Panc1 (cell line): ENCODE data around the gene HNRNPU. TPM values are rescaled to one million over a fixed set of nuclear protein-coding genes. Genes with fewer than 3 reads are reported as not detected.

Source experiments
- ATAC-seq: fragments of 200-7000 bp; cut with Tn5 transposase; 2 replicates; pipeline ENCODE4 v1.9.1; 2020; ENCODE audit warnings: mild to moderate bottlenecking, moderate library complexity
- BruUV-seq: library from RNA; stranded (reverse); fragments of 400-500 nt; replicated peaks from 2 replicates; lab custom pipeline; 2021; lab: Mats Ljungman, UMichigan
- CTCF ChIA-PET: fragments of 300-600 bp; sonication (Branson Sonifier 250); formaldehyde crosslinking; loops from one replicate; lab custom pipeline; 2022; ENCODE audit warnings: antibody characterized with exemption; lab: Charles Lee
- POLR2A ChIA-PET: fragments of 300-600 bp; sonication (Branson Sonifier 250); formaldehyde crosslinking; loops from one replicate; lab custom pipeline; 2022; ENCODE audit warnings: antibody characterized with exemption; lab: Charles Lee
- DNase-seq: peaks from one replicate; pipeline ENCODE4 v3.0.0-alpha.2; 2010; ENCODE audit warnings: low read depth, low spot score
- H3K27ac ChIP-seq: 2 replicates; pipeline ENCODE4 v1.5.1; 2011; ENCODE audit warnings: mild to moderate bottlenecking, low read length, inconsistent platforms
- H3K27me3 ChIP-seq: fragments of 200-500 bp; sonication (Bioruptor generic); 2 replicates; pipeline ENCODE4 v1.6.0; 2014; ENCODE audit warnings: low read length, inconsistent platforms; ENCODE audit not compliant: control insufficient read depth, insufficient read depth
- H3K36me3 ChIP-seq: fragments of 200-500 bp; sonication (Bioruptor generic); 2 replicates; pipeline ENCODE4 v1.5.1; 2014; ENCODE audit warnings: inconsistent platforms, mild to moderate bottlenecking, low read length, moderate library complexity; ENCODE audit not compliant: control insufficient read depth, insufficient read depth
- H3K4me1 ChIP-seq: 2 replicates; pipeline ENCODE4 v1.5.1; 2011; ENCODE audit warnings: inconsistent platforms, mild to moderate bottlenecking, low read length, moderate library complexity; ENCODE audit not compliant: control insufficient read depth, insufficient read depth
- H3K4me3 ChIP-seq, 2 experiments: 2 replicates each; pipeline ENCODE4 v1.5.1; 2011 to 2012; ENCODE audit warnings: low read depth in 2 of 2, low read length in 2 of 2, mild to moderate bottlenecking in 2 of 2, inconsistent platforms in 1 of 2, moderate library complexity in 1 of 2
- H3K9me3 ChIP-seq: fragments of 200-500 bp; sonication (Bioruptor generic); 2 replicates; pipeline ENCODE4 v1.5.1; 2014; ENCODE audit warnings: low read depth, mild to moderate bottlenecking, inconsistent platforms, low read length, moderate library complexity; ENCODE audit not compliant: control insufficient read depth, insufficient read depth
- POLR2AphosphoS5 ChIP-seq: IDR thresholded peaks from 2 replicates; pipeline ENCODE4 v1.6.1; 2012; ENCODE audit warnings: mild to moderate bottlenecking, low read depth, low read length, moderate library complexity
- REST ChIP-seq, 2 experiments: IDR thresholded peaks; 2 replicates each; pipeline ENCODE4 v1.6.1; 2011 to 2012; ENCODE audit warnings: low read depth in 2 of 2, control low read depth in 1 of 2, low read length in 1 of 2, mild to moderate bottlenecking in 1 of 2, moderate library complexity in 1 of 2; ENCODE audit not compliant: insufficient read depth in 1 of 2
- SIN3A ChIP-seq: IDR thresholded peaks from 2 replicates; pipeline ENCODE4 v1.6.1; 2012; ENCODE audit warnings: low read depth, mild to moderate bottlenecking, low read length, moderate library complexity, borderline replicate concordance; ENCODE audit not compliant: insufficient read depth
- TCF7L2 ChIP-seq: IDR thresholded peaks from 2 replicates; pipeline ENCODE4 v1.6.1; 2011; ENCODE audit warnings: mild to moderate bottlenecking, low read depth, low read length, inconsistent platforms
- in situ Hi-C: cut with HindIII; loops from 2 replicates; pipeline ENCODE4 v1.10.0; 2016; ENCODE audit warnings: low sequenced_read_pairs, low pct_unique_long_range_greater_than_20kb
- intact Hi-C: fragments of 100-400 bp; cut with micrococcal nuclease; formaldehyde crosslinking; loops from one replicate; pipeline ENCODE4 v1.10.0; 2022; ENCODE audit not compliant: unreplicated experiment
- total RNA-seq: library from RNA; stranded (reverse); gene quantifications from one replicate; pipeline ENCODE4 v1.2.1, GENCODE V29; 2021; ENCODE audit not compliant: unreplicated experiment
- TF ChIP-seq, protein P1 (sequence below): fragments of 450-650 bp; IDR thresholded peaks from 2 replicates; pipeline ENCODE4 v1.5.1; 2017; ENCODE audit warnings: mild to moderate bottlenecking

The HNRNPU gene
- total RNA-seq, 1 experiment from 2014 or later = 361 TPM

DNA sequence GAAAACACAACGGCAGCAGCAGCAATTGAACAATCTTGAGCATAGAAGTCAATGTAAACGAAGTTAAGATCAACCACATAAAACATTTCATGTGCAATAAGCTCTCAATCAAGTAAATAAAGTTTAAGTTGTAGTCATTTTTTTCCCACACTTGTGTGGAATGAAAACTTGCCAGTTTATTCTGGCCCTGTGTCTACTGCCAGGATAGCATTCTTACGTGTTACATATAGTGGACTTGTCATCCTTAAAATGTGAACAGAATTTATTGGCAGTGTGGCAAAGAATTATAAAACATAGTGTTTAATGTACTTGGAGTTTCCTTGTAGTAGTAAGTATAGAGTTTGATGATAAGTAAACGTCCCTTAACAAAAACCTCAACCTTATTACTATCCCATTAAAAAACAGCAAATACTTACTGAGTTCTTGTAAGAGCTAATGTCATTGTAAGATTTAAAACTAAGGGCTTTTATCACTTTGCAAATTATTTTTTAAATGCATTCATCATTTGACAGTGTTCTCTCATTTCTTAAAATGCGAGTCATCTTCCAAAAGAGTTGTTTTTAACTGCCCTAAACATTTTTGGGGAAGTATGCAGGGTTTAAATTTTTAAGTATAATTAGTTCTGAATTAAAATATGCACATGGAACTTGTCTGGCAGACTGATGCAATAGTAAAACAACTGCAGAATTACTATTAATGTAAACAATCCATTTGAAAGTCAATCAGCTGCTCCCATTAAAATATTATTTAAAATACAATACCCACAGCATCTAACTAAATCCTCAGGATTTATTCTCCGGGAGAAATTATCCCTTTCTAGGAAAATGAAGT lies 21.0 kb downstream of the HNRNPU start:
- in situ Hi-C loops = no loop called here
- Histone ChIP-seq H3K27ac (peak overlapping the region; percentile 53; the same call in 1 of the 2 replicates), H3K4me3 (no peak overlapping the region), H3K4me1 (peaks cover 53% of the 10 kb centered on the region), H3K27me3 (no peaks in the 10 kb centered on the region), H3K9me3 (no peaks in the 10 kb centered on the region), H3K36me3 (peaks cover 51% of the 10 kb centered on the region)
- TSS peak; percentile 6 for BruUV-seq
- ATAC-seq (no peak), DNase-seq (no peak)
- intact Hi-C loops = no loop called here
- ChIA-PET CTCF (no interaction called here), POLR2A (no interaction called here)
- TF ChIP-seq TCF7L2 (no peak), POLR2AphosphoS5 (no peak), SIN3A (no peak), REST (IDR thresholded peaks at IDR 0.05; ENCODE audit: insufficient read depth in 1 of 2, low read depth in 2 of 2, low read length in 1 of 2) (no peak)
- TF ChIP-seq, protein P1, sequence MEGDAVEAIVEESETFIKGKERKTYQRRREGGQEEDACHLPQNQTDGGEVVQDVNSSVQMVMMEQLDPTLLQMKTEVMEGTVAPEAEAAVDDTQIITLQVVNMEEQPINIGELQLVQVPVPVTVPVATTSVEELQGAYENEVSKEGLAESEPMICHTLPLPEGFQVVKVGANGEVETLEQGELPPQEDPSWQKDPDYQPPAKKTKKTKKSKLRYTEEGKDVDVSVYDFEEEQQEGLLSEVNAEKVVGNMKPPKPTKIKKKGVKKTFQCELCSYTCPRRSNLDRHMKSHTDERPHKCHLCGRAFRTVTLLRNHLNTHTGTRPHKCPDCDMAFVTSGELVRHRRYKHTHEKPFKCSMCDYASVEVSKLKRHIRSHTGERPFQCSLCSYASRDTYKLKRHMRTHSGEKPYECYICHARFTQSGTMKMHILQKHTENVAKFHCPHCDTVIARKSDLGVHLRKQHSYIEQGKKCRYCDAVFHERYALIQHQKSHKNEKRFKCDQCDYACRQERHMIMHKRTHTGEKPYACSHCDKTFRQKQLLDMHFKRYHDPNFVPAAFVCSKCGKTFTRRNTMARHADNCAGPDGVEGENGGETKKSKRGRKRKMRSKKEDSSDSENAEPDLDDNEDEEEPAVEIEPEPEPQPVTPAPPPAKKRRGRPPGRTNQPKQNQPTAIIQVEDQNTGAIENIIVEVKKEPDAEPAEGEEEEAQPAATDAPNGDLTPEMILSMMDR = no peak

GRCh38 chr1:244841273-244841927 lies 22.9 kb downstream of the HNRNPU start:
- TF ChIP-seq, protein P1 = no peak
- no peak for TF ChIP-seq TCF7L2
- no peak for TF ChIP-seq SIN3A
- no peak for TF ChIP-seq REST (IDR thresholded peaks at IDR 0.05; ENCODE audit: insufficient read depth in 1 of 2, low read depth in 2 of 2, low read length in 1 of 2)
- peak; percentile 26 for TF ChIP-seq POLR2AphosphoS5
- Histone ChIP-seq H3K9me3 (no peaks in the 10 kb centered on the region), H3K36me3 (peaks cover 38% of the 10 kb centered on the region), H3K4me3 (no peak overlapping the region), H3K4me1 (peaks cover 71% of the 10 kb centered on the region), H3K27me3 (no peaks in the 10 kb centered on the region), H3K27ac (peak overlapping the region; percentile 67)
- CTCF ChIA-PET = no interaction called here
- in situ Hi-C loops (no loop called here), intact Hi-C loops (no loop called here)
- ATAC-seq = no peak
- POLR2A ChIA-PET = interaction anchor here (0.6 kb wide), 2 partner anchors 10 to 75 kb away, joined by 3 to 4 read pairs; no protein-coding TSS in a partner anchor
- no TSS peak for BruUV-seq
- no peak for DNase-seq
